CD4-positive, alpha-beta T cell treated with Interleukin-17A for 4 hours (primary cell): ENCODE data around the gene SMAD3.
A peak's percentile ranks its signal among the peaks of the same experiment; 100 is the strongest.
"Not testable (repeated sequence)": the region's sequence is repeated elsewhere in the genome, so short reads cannot be mapped to it uniquely, and the experiment has no call there.

Source experiments
- DNase-seq: peaks from one replicate; pipeline ENCODE4 v3.0.0-alpha.2; 2020; ENCODE audit warnings: mixed read lengths

The SMAD3 gene

GRCh38 chr15:67064607-67065530 lies 533 bp upstream of the SMAD3 start:
- DNase-seq = peak; percentile 64

GRCh38 chr15:67066041-67066958 lies 898 bp downstream of the SMAD3 start:
- DNase-seq = peak; percentile 53

GRCh38 chr15:67066959-67067853 lies 1.8 kb downstream of the SMAD3 start:
- DNase-seq = no peak

- peak; percentile 53 for DNase-seq
These were observed 2.6 kb downstream of the SMAD3 start for GRCh38 chr15:67067930-67068551.

GRCh38 chr15:67068710-67069400 lies 3.5 kb downstream of the SMAD3 start:
- peak; percentile 35 for DNase-seq

GRCh38 chr15:67070150-67070549 lies 4.7 kb downstream of the SMAD3 start:
- no peak for DNase-seq

GRCh38 chr15:67070892-67071664 lies 5.7 kb downstream of the SMAD3 start:
- DNase-seq = no peak

- no peak for DNase-seq
These were observed 7.0 kb downstream of the SMAD3 start for GRCh38 chr15:67072442-67072841.

- DNase-seq = no peak
These were observed 7.6 kb downstream of the SMAD3 start for GRCh38 chr15:67072958-67073357.

- DNase-seq = no peak
These were observed 9.5 kb downstream of the SMAD3 start for GRCh38 chr15:67074886-67075229.

- DNase-seq = not testable (repeated sequence)
These were observed 10.2 kb downstream of the SMAD3 start for GRCh38 chr15:67075555-67076135.

GRCh38 chr15:67076147-67076843 lies 10.9 kb downstream of the SMAD3 start:
- DNase-seq = peak; percentile 67

GRCh38 chr15:67077641-67078215 lies 12.3 kb downstream of the SMAD3 start:
- no peak for DNase-seq

GRCh38 chr15:67079361-67079760 lies 14.0 kb downstream of the SMAD3 start:
- no peak for DNase-seq

GRCh38 chr15:67080118-67080899 lies 14.9 kb downstream of the SMAD3 start:
- DNase-seq = no peak

GRCh38 chr15:67080900-67081431 lies 15.6 kb downstream of the SMAD3 start:
- peak; percentile 72 for DNase-seq

- peak; percentile 77 for DNase-seq
These were observed 16.7 kb downstream of the SMAD3 start for GRCh38 chr15:67082007-67082536.
